ENCODE results near the gene CISH.

DNA sequence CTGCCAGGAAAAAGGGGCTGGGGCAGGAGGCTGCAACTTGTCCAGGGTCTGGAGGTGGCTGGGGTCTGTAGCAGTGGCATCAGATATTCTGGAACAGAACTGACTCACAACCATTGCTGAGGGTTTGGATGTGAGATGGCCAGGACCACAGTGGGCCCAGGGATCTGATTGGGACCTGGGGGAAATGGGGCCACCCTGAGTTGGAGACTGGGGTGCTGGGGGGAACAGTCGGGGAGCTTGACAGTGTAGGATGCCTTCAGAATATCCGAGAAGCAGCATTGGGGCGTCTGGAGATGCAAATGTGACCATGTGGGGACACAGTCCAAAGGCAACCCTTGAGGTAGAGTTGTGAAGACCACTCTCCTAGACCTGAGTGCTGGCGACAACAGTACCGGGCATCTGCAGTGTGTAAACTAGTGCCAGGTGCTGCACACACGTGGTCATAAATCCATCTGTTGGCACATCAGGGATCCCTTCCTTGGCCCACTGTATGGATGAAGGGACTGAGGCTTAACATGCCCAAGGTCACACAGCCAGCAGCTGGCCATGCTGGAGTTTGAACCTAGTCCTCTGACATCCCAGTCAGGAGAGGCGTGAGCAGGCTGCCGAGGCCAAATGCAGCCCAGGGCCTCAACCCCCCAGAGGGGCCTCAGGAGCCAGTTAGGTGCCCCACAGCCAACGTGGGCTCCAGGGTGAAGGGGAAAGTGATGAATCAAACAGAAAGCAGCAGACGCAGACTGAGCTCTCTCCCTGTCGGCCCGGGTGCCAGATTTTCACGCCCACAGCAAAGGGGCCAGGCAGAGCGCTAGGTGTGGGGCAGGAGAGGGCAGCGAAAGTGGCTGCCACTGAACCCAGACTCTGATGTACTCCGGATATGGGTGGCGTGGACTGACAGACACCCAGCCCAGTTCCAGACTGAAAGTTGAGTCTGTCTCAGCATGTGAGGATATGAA, 23.5 kb downstream of the CISH start:
- TF ChIP-seq POLR2AphosphoS5 (IDR thresholded peaks at IDR 0.05; ENCODE audit: borderline replicate concordance, low read depth, low read length) (no peak), FOXP2 (optimal IDR thresholded peaks at IDR 0.05; ENCODE audit: control extremely low read depth, extremely low read length, insufficient read depth) (no peak)

Measured in SK-N-MC (cell line).